HepG2 (cell line): ENCODE measurements around the gene RPL35. TPM values are rescaled to one million over a fixed set of nuclear protein-coding genes. Genes with fewer than 3 reads are reported as not detected.

Experiments
- AGO2 ChIP-seq: fragments of 200-400 bp; formaldehyde crosslinking; optimal IDR thresholded peaks from 2 replicates; pipeline ENCODE3; 2017; ENCODE audit warnings: mild to moderate bottlenecking, low read depth, low read length, moderate library complexity
- ARHGAP35 ChIP-seq: sonication (generic); formaldehyde crosslinking; IDR thresholded peaks from 2 replicates; pipeline ENCODE4 v1.9.0; 2022; ENCODE audit warnings: mild to moderate bottlenecking, inconsistent platforms, moderate library complexity, missing genetic modification reagents, borderline replicate concordance
- POLR2G ChIP-seq: fragments of 200-400 bp; formaldehyde crosslinking; IDR thresholded peaks from 2 replicates; pipeline ENCODE4 v1.6.1; 2018; ENCODE audit warnings: mild to moderate bottlenecking, low read depth, low read length, moderate library complexity
- SP1 ChIP-seq, 2 experiments: fragments of 450-650 bp in 1 of 2; sonication (generic) in 1 of 2; formaldehyde crosslinking in 1 of 2; IDR thresholded peaks; 2 replicates each; pipeline versions ENCODE4 v1.4.0 to v1.6.1; 2016 to 2020; ENCODE audit warnings: missing genetic modification reagents in 1 of 2
- ZBTB33 ChIP-seq: sonication (generic); formaldehyde crosslinking; IDR thresholded peaks from 2 replicates; pipeline ENCODE4 v1.4.0; 2020; ENCODE audit warnings: missing genetic modification reagents
- ZBTB46 ChIP-seq: sonication (generic); formaldehyde crosslinking; IDR thresholded peaks from 2 replicates; pipeline ENCODE4 v1.4.0; 2020; ENCODE audit warnings: mild to moderate bottlenecking, missing genetic modification reagents, borderline replicate concordance
- ZNF18 ChIP-seq: sonication (generic); formaldehyde crosslinking; IDR thresholded peaks from 2 replicates; pipeline ENCODE4 v1.8.0; 2022; ENCODE audit warnings: mild to moderate bottlenecking, missing genetic modification reagents; ENCODE audit not compliant: insufficient replicate concordance
- polyA plus RNA-seq, 8 experiments: library from polyadenylated mRNA; depleted of rRNA in 3 of 8; stranded (reverse) in 7 of 8; unstranded in 1 of 8; fragments of >200 nt; fragmentation: Illumina TruSeq in 4 of 8; extraction: Trizol in 4 of 8; gene quantifications; 2 replicates each; pipeline versions ENCODE4 v1.2.1 to v1.2.3, GENCODE V29; 2011 to 2016; ENCODE audit warnings: low read depth in 4 of 8, missing spikeins in 1 of 8, mixed read lengths in 1 of 8; ENCODE audit not compliant: insufficient read depth in 1 of 8
- total RNA-seq, 5 experiments: library from RNA; depleted of rRNA; stranded (reverse); fragments of >200 nt; fragmentation: Illumina TruSeq; extraction: Trizol; gene quantifications; 2 replicates each; pipeline ENCODE4 v1.2.3, GENCODE V29; 2016; ENCODE audit warnings: low read depth in 1 of 5

RPL35 gene
- total and polyA plus RNA-seq, 2 of the 13 experiments (the other 11 are each of a cell fraction or from before 2014, with no cell fraction given), result 2,153 to 2,935 TPM

GRCh38 chr9:124857533-124858162, 4.1 kb downstream of the RPL35 start (continued):
- TF ChIP-seq SP1 (IDR thresholded peaks at IDR 0.05) (no peak), SP1 (CRISPR knock-in tag; IDR thresholded peaks at IDR 0.05) (no peak), POLR2G (peak; percentile 26; the same call in 1 of the 2 replicates), ARHGAP35 (no peak), ZBTB33 (CRISPR knock-in tag) (peak; percentile 82), AGO2 (peak; percentile 84), ZNF18 (no peak), ZBTB46 (no peak)
